Stimulated activated CD8-positive, alpha-beta memory T cell treated with anti-CD3 and anti-CD28 coated beads, Interleukin-12 subunit alpha, Interleukin-12 subunit beta, amount 100 ng/mL, for 1 hour (primary cell): Measurements from ENCODE around the gene PLCB1.

Experiments
- DNase-seq: peaks from one replicate; pipeline ENCODE4 v3.0.0-alpha.2; 2020; ENCODE audit warnings: low read depth

The PLCB1 gene

GRCh38 chr20:8661229-8661952 lies 529.3 kb downstream of the PLCB1 start:
- DNase-seq = no peak

- no peak for DNase-seq
Observed at GRCh38 chr20:8662433-8662954, 530.4 kb downstream of the PLCB1 start.

- DNase-seq = no peak
Observed at GRCh38 chr20:8663424-8663823, 531.4 kb downstream of the PLCB1 start.

- DNase-seq = no peak
Observed at GRCh38 chr20:8664778-8665177, 532.7 kb downstream of the PLCB1 start.

GRCh38 chr20:8667306-8667705 lies 535.2 kb downstream of the PLCB1 start:
- DNase-seq = no peak

- no peak for DNase-seq
Observed at GRCh38 chr20:8670207-8670892, 538.3 kb downstream of the PLCB1 start.

- DNase-seq = no peak
Observed at GRCh38 chr20:8670893-8671215, 538.8 kb downstream of the PLCB1 start.

GRCh38 chr20:8671370-8671961 lies 539.4 kb downstream of the PLCB1 start:
- no peak for DNase-seq

- no peak for DNase-seq
Observed at GRCh38 chr20:8673116-8673515, 541.0 kb downstream of the PLCB1 start.

GRCh38 chr20:8675896-8676295 lies 543.8 kb downstream of the PLCB1 start:
- DNase-seq = no peak

GRCh38 chr20:8678098-8678776 lies 546.2 kb downstream of the PLCB1 start:
- no peak for DNase-seq

- no peak for DNase-seq
Observed at GRCh38 chr20:8689337-8689736, 557.3 kb downstream of the PLCB1 start.

GRCh38 chr20:8690074-8690473 lies 558.0 kb downstream of the PLCB1 start:
- DNase-seq = no peak

- no peak for DNase-seq
Observed at GRCh38 chr20:8693709-8694108, 561.6 kb downstream of the PLCB1 start.

- DNase-seq = no peak
Observed at GRCh38 chr20:8700756-8701155, 568.7 kb downstream of the PLCB1 start.

- no peak for DNase-seq
Observed at GRCh38 chr20:8706961-8707700, 575.1 kb downstream of the PLCB1 start.

- no peak for DNase-seq
Observed at GRCh38 chr20:8709627-8710026, 577.6 kb downstream of the PLCB1 start.

GRCh38 chr20:8711501-8711900 lies 579.4 kb downstream of the PLCB1 start:
- DNase-seq = no peak

GRCh38 chr20:8714206-8714605 lies 582.1 kb downstream of the PLCB1 start:
- DNase-seq = no peak

GRCh38 chr20:8718279-8718678 lies 586.2 kb downstream of the PLCB1 start:
- DNase-seq = no peak

- DNase-seq = no peak
Observed at GRCh38 chr20:8720089-8720488, 588.0 kb downstream of the PLCB1 start.

- DNase-seq = no peak
Observed at GRCh38 chr20:8721098-8721497, 589.0 kb downstream of the PLCB1 start.
